ENCODE data around the gene APRT.

GRCh38 chr16:88815227-88815626, 3.5 kb upstream of the APRT start:
- no peak for TF ChIP-seq CTCF (IDR thresholded peaks at IDR 0.05)
- TF ChIP-seq POLR2A (IDR thresholded peaks at IDR 0.05) = no peak

All from uterus (tissue), 2 donors.